Lower leg skin (tissue), 4 donors: ENCODE results near the gene EPHB4. TPM values are rescaled to one million over a fixed set of nuclear protein-coding genes. Genes with fewer than 3 reads are reported as not detected.

Experiments
- DNase-seq, 2 donors: peaks; one replicate each; pipeline ENCODE4 v3.0.0-alpha.2; 2019; ENCODE audit warnings: low spot score in 2 of 2
- H3K4me3 ChIP-seq: fragments of 200-600 bp; sonication (generic); 2 replicates; pipeline ENCODE4 v1.5.1; 2017; ENCODE audit warnings: mild to moderate bottlenecking, low read depth; ENCODE audit not compliant: poor library complexity, severe bottlenecking
- POLR2A ChIP-seq, 2 donors: fragments of 450-650 bp; IDR thresholded peaks; one replicate each; pipeline ENCODE4 v1.6.1; 2016 to 2017; ENCODE audit warnings: antibody characterized with exemption in 2 of 2, mild to moderate bottlenecking in 1 of 2, moderate library complexity in 1 of 2
- WGBS, 2 donors: methylation state at CpG; one replicate each; pipeline ENCODE4 v1.1.5; 2018; 5-methylcytosine and 5-hydroxymethylcytosine counted together
- intact Hi-C: fragments of 100-400 bp; cut with DNase I; formaldehyde crosslinking; loops from one replicate; pipeline ENCODE4 v1.15.0; 2023; ENCODE audit warnings: low total_unique reads
- total RNA-seq, 4 donors: library from RNA; depleted of rRNA; stranded (reverse); fragments of >200 nt; gene quantifications; one replicate each; pipeline ENCODE4 v1.1.0, GENCODE V29; 2016
- TF ChIP-seq, protein P1 (sequence below), 3 donors: fragments of 450-650 bp; IDR thresholded peaks; one replicate each; pipeline ENCODE4 v1.5.1; 2016; ENCODE audit warnings: antibody characterized with exemption in 3 of 3, mild to moderate bottlenecking in 3 of 3, moderate library complexity in 2 of 3

Gene EPHB4
- total RNA-seq, 4 donors from 2014 or later, result 51.1 to 72.2 (median 60.9) TPM

DNA sequence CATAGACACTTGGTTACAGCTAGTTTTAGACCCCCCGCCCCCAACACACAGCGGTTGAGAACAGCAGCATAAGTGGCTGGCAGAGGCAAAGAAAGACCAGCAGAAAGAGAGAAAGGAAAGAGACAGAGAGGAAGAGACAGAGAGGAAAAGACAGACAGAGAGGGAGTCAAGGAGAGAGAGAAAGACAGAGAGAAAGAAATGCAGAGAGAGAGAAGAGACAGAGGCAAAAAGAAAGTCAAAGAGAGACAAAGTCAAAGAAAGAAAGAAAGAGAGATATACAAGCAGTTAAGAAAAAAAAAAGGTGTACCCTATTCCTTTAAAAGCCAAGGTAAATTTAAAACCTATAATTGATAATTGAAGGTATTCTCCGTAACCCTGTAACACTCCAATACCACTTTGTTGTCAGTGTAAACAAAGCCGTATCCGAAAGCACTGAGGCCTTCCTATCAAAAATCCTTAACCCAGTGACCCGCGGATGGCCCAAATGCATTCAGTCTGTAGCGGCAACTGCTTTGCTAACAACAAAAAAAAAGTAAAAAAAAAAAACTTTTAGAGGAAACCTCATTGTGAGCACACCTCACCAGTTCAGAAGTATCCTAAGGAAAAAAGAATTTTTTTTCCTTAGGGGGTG, 13.3 kb upstream of the EPHB4 start:
- WGBS, 2 donors, result 77 to 79% methylated on average over 8 of the region's 8 CpGs
- TF ChIP-seq, protein P1, sequence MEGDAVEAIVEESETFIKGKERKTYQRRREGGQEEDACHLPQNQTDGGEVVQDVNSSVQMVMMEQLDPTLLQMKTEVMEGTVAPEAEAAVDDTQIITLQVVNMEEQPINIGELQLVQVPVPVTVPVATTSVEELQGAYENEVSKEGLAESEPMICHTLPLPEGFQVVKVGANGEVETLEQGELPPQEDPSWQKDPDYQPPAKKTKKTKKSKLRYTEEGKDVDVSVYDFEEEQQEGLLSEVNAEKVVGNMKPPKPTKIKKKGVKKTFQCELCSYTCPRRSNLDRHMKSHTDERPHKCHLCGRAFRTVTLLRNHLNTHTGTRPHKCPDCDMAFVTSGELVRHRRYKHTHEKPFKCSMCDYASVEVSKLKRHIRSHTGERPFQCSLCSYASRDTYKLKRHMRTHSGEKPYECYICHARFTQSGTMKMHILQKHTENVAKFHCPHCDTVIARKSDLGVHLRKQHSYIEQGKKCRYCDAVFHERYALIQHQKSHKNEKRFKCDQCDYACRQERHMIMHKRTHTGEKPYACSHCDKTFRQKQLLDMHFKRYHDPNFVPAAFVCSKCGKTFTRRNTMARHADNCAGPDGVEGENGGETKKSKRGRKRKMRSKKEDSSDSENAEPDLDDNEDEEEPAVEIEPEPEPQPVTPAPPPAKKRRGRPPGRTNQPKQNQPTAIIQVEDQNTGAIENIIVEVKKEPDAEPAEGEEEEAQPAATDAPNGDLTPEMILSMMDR (IDR thresholded peaks at IDR 0.05), result no peak
- no peak for TF ChIP-seq POLR2A (IDR thresholded peaks at IDR 0.05)

DNA sequence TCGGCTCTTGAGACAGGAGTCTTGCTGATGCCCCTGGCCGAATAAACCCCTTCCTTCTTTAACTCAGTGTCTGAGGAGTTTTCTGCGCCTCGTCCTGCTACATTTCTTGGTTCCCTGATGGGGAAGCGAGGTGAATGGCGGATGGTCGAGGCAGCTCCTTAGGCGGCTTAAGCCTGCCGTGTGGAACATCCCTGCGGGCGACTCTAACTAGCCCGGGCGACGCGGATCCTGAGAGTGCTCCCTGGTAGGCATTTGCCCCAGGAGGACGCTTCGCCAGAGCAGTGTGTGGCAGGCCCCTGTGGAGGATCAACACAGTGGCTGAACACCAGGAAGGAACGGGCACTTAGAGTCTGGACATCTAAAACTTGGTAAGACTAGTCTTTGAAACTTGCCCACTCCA, 12.0 kb upstream of the EPHB4 start:
- DNase-seq, result no peak
- intact Hi-C loops, result no loop called here
- H3K4me3 ChIP-seq, result no peak overlapping the region
- TF ChIP-seq, protein P1 (IDR thresholded peaks at IDR 0.05), result no peak
- TF ChIP-seq POLR2A (IDR thresholded peaks at IDR 0.05), result no peak
- 94 to 95% methylated on average over 18 of the region's 18 CpGs for WGBS, 2 donors

More for the DNA sequence above, 13.3 kb upstream of the EPHB4 start:
- intact Hi-C loops, result no loop called here
- DNase-seq, result no peak
- no peak overlapping the region for H3K4me3 ChIP-seq

DNA sequence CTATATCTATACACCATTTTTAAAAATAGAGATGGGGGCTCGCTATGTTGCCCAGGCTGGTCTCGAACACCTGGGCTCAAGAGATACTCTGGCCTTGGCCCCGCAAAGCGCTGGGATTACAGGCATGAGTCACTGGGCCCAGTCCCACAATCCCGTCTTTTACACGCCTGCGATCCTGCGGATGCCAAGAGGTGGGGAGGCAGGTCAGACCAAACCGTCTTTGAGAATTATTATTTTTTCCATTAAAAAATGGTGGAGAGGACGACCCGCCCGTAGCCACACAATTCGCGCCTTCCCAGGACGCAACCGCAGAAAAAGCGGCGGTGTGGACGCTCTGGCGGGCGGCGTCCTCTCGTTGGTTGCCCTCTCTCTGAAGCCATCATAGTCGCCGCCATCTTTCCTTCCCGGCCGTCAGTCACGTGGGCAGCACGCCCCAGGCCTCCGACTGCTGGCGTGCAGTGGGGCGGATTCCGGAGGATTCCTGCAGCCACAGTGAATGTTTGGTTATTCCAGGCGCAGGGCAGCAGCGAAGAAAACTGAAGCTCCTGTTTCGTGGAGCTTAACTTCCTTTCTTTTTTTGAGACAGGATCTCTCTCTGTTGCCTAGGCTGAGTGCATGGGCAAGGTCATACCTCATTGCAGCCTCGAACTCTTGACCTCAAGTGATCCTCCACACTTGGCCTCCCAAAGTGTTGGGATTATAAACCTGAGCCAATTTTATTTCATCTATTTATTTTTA, 9.9 kb upstream of the EPHB4 start:
- TF ChIP-seq, protein P1 (IDR thresholded peaks at IDR 0.05), result no peak
- TF ChIP-seq POLR2A (IDR thresholded peaks at IDR 0.05), result no peak
- no peak overlapping the region for H3K4me3 ChIP-seq
- peak; percentile 90 to 98 for DNase-seq
- intact Hi-C loops, result no loop called here
- 2 to 3% methylated on average over 37 of the region's 37 CpGs for WGBS, 2 donors

DNA sequence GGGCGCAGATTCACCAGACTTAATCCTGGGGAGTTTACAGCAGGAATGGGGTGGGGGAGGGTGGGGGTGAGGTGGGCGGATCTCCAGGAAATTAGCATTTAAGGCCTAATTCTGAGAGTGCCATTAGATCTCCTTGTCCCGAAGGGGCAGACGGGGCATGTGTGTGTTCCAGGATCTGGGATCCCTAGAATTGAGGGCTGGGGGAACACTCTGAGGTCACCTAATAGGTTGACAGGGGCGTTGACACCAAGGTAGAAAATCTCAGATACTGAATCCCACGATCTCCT, 9.4 kb upstream of the EPHB4 start:
- DNase-seq, result no peak
- H3K4me3 ChIP-seq, result no peak overlapping the region
- TF ChIP-seq, protein P1 (IDR thresholded peaks at IDR 0.05), result no peak
- TF ChIP-seq POLR2A (IDR thresholded peaks at IDR 0.05), result no peak
- 14 to 45% methylated on average over 6 of the region's 6 CpGs for WGBS, 2 donors
- intact Hi-C loops, result no loop called here

DNA sequence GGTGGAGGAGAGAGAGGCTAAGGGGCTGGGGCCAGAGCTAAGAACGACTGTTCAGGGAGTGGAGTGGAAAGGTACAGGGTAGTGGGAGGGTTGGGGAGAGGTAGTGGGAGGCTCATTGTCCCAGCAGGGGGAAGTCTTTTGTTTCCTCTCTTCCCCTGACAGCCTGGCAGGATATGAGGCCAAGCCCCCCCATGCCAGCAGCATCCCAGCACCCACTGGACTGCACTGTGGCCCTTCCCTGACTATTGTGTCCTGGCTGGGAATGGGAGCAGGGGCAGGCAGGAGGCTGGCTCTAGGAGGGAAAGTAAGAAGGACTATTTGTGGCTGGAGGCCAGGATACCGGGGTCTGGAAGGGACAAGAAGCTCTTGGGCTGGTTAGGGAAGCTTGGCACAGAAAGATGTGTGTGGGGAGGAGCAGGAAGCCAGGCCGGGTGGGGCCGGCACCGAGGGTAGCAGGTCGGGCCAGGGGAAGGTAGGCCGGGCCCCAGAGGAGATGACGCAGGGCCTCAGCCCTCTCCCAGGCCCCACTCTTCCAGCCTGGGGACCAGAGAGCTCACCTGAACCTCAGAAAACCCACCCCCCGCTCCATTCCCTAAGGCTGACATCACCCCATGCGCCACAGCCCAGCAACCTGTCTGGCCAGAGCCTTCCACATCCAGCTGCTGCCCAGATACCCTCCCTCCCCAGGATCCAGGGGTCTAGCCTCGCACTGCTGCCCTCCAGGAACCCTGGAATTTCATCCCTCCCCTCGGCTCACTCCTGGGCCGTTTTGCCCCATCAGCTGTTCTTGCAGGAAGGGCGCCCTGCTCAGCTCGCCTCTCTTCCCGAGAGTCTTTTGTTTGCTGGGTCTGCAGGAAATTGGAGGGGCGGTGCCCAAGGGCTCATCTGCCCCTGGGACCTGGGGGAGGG, 8.8 kb upstream of the EPHB4 start:
- WGBS, 2 donors, result 19 to 31% methylated on average over 16 to 17 of the region's 17 CpGs
- TF ChIP-seq POLR2A (IDR thresholded peaks at IDR 0.05), result no peak
- TF ChIP-seq, protein P1 (IDR thresholded peaks at IDR 0.05), result no peak
- intact Hi-C loops, result no loop called here
- peak; percentile 47 to 92 for DNase-seq
- H3K4me3 ChIP-seq, result no peak overlapping the region
